Lower lobe of right lung (tissue), 2 donors: ENCODE measurements around the gene TMEM175. TPM values are rescaled to one million over a fixed set of nuclear protein-coding genes. Genes with fewer than 3 reads are reported as not detected.
A peak's percentile ranks its signal among the peaks of the same experiment; 100 is the strongest.
"Not testable (repeated sequence)": the region's sequence is repeated elsewhere in the genome, so short reads cannot be mapped to it uniquely, and the experiment has no call there.

ENCODE experiments used
- ATAC-seq, 2 donors: fragments of 200-7000 bp; cut with Tn5 transposase; one replicate each; pipeline ENCODE4 v1.9.1; 2020 to 2022; ENCODE audit warnings: mild to moderate bottlenecking in 2 of 2, moderate library complexity in 2 of 2
- DNase-seq: peaks from one replicate; pipeline ENCODE4 v3.0.0-alpha.2; 2020
- H3K27ac ChIP-seq: fragments of 200-600 bp; one replicate; pipeline ENCODE4 v1.8.0; 2022
- H3K27me3 ChIP-seq: fragments of 200-600 bp; one replicate; pipeline ENCODE4 v1.8.0; 2022; ENCODE audit warnings: low read depth
- H3K36me3 ChIP-seq: fragments of 200-600 bp; one replicate; pipeline ENCODE4 v1.8.0; 2022; ENCODE audit warnings: mild to moderate bottlenecking
- H3K4me1 ChIP-seq: fragments of 200-600 bp; one replicate; pipeline ENCODE4 v1.8.0; 2022
- H3K4me3 ChIP-seq: fragments of 200-600 bp; one replicate; pipeline ENCODE4 v1.8.0; 2022; ENCODE audit warnings: mild to moderate bottlenecking
- H3K9me3 ChIP-seq: fragments of 200-600 bp; one replicate; pipeline ENCODE4 v1.8.0; 2022
- CTCF ChIP-seq: fragments of 200-600 bp; IDR thresholded peaks from one replicate; pipeline ENCODE4 v1.8.0; 2022; ENCODE audit warnings: antibody characterized with exemption, mild to moderate bottlenecking
- intact Hi-C: fragments of 100-400 bp; cut with DNase I; formaldehyde crosslinking; loops from one replicate; pipeline ENCODE4 v1.11.0; 2022
- total RNA-seq: library from RNA; stranded (reverse); fragmentation: NEBNext Ultra II Directional; extraction: Animal tissue kit (Norgen Biotek cat#: 25700); gene quantifications from one replicate; pipeline ENCODE4 v1.2.1, GENCODE V29; 2021
- donor health status: DM: no; HTN: yes; CAD: no; lungs with severe emphysema.

Gene TMEM175
- total RNA-seq, 1 donor from 2014 or later = 45.3 TPM

- no peaks in the 10 kb centered on the region for H3K9me3 ChIP-seq
- H3K27me3 ChIP-seq = no peaks in the 10 kb centered on the region
- no peaks in the 10 kb centered on the region for H3K36me3 ChIP-seq
- ATAC-seq (peak; percentile 97 to 98), DNase-seq (peak; percentile 91)
- H3K4me1 ChIP-seq = peaks cover 34% of the 10 kb centered on the region
- intact Hi-C loops = no loop called here
- no peak within 1 kb of the TSS for H3K27ac ChIP-seq
- TF ChIP-seq CTCF = no peak
- peak within 1 kb of the TSS; percentile 88 for H3K4me3 ChIP-seq
Measured at GRCh38 chr4:973431-974397, 41.5 kb downstream of the TMEM175 start, which contains the start of gene DGKQ. DGKQ (minus strand) TSS chr4:973569; CDS start chr4:973482, 87 bp downstream.

- intact Hi-C loops = no loop called here
- no peaks in the 10 kb centered on the region for H3K27me3 ChIP-seq
- no peak for TF ChIP-seq CTCF
- DNase-seq (no peak), ATAC-seq (no peak)
- peaks cover 44% of the 10 kb centered on the region for H3K4me1 ChIP-seq
- H3K27ac ChIP-seq = no peak overlapping the region
- H3K36me3 ChIP-seq = no peaks in the 10 kb centered on the region
- H3K4me3 ChIP-seq = no peak overlapping the region
- no peaks in the 10 kb centered on the region for H3K9me3 ChIP-seq
Measured at GRCh38 chr4:974668-975067, 42.4 kb downstream of the TMEM175 start.

GRCh38 chr4:976016-976415, 43.8 kb downstream of the TMEM175 start:
- H3K27me3 ChIP-seq, ATAC-seq, H3K27ac ChIP-seq, H3K4me3 ChIP-seq, H3K9me3 ChIP-seq, H3K36me3 ChIP-seq, DNase-seq, intact Hi-C loops: not testable (repeated sequence)
- peaks cover 38% of the 10 kb centered on the region for H3K4me1 ChIP-seq

GRCh38 chr4:978957-979701, 46.9 kb downstream of the TMEM175 start:
- no peaks in the 10 kb centered on the region for H3K27me3 ChIP-seq
- H3K9me3 ChIP-seq = no peaks in the 10 kb centered on the region
- TF ChIP-seq CTCF = no peak
- peaks cover 13% of the 10 kb centered on the region for H3K4me1 ChIP-seq
- H3K36me3 ChIP-seq = no peaks in the 10 kb centered on the region
- no peak overlapping the region for H3K4me3 ChIP-seq
- DNase-seq (no peak), ATAC-seq (peak; percentile 50 to 64)
- intact Hi-C loops = no loop called here
- no peak overlapping the region for H3K27ac ChIP-seq

GRCh38 chr4:982291-982690, 50.0 kb downstream of the TMEM175 start:
- intact Hi-C loops = no loop called here
- DNase-seq = no peak
- Histone ChIP-seq H3K27me3 (no peaks in the 10 kb centered on the region), H3K4me1 (peaks cover 38% of the 10 kb centered on the region), H3K27ac (no peak overlapping the region), H3K36me3 (no peaks in the 10 kb centered on the region), H3K9me3 (no peaks in the 10 kb centered on the region), H3K4me3 (no peak overlapping the region)
- no peak for ATAC-seq
- TF ChIP-seq CTCF = no peak
